Esophagus (tissue), 2 donors: ENCODE measurements around the gene MT1HL1. TPM values are rescaled to one million over a fixed set of nuclear protein-coding genes. Genes with fewer than 3 reads are reported as not detected.

Experiments used
- H3K27ac ChIP-seq, 2 donors: one replicate each; pipeline ENCODE4 v1.5.1; 2013; ENCODE audit warnings: low read depth in 2 of 2, mild to moderate bottlenecking in 2 of 2, inconsistent platforms in 1 of 2, low read length in 1 of 2, moderate library complexity in 1 of 2
- H3K27me3 ChIP-seq, 2 donors: one replicate each; pipeline ENCODE4 v1.6.1; 2013; ENCODE audit warnings: low read length in 2 of 2, control low read depth in 1 of 2, mild to moderate bottlenecking in 1 of 2; ENCODE audit not compliant: insufficient read depth in 2 of 2, control insufficient read depth in 1 of 2
- H3K36me3 ChIP-seq, 2 donors: one replicate each; pipeline ENCODE4 v1.6.1; 2013; ENCODE audit warnings: low read length in 1 of 2; ENCODE audit not compliant: control insufficient read depth in 2 of 2, insufficient read depth in 2 of 2
- H3K4me1 ChIP-seq, 2 donors: one replicate each; pipeline ENCODE4 v1.6.1; 2013; ENCODE audit warnings: low read length in 1 of 2; ENCODE audit not compliant: control insufficient read depth in 2 of 2, insufficient read depth in 2 of 2
- H3K4me3 ChIP-seq, 2 donors: one replicate each; pipeline ENCODE4 v1.5.1; 2013; ENCODE audit warnings: low read length in 2 of 2, mild to moderate bottlenecking in 2 of 2, low read depth in 1 of 2, moderate library complexity in 1 of 2
- H3K9me3 ChIP-seq, 2 donors: one replicate each; pipeline ENCODE4 v1.6.1; 2013; ENCODE audit warnings: mild to moderate bottlenecking in 2 of 2, low read depth in 1 of 2, low read length in 1 of 2, moderate library complexity in 1 of 2; ENCODE audit not compliant: control insufficient read depth in 2 of 2, insufficient read depth in 1 of 2
- WGBS, 2 donors: extraction: QIAGEN DNeasy Blood & Tissue Kit; methylation state at CpG; one replicate each; pipeline ENCODE4 v1.1.7; 2013; 5-methylcytosine and 5-hydroxymethylcytosine counted together
- polyA plus RNA-seq, 2 donors: library from polyadenylated mRNA; stranded (reverse); fragments of 200-250 nt; gene quantifications; one replicate each; pipeline ENCODE4 v1.2.3, GENCODE V29; 2013
- donor health status: healthy with polysubstance abuse.
- donor health status: Bipolar disorder and iron deficiency.

Gene MT1HL1
- polyA plus RNA-seq, 2 donors: not detected

GRCh38 chr1:237005674-237006073 is 1.4 kb upstream of the MT1HL1 start:
- Histone ChIP-seq H3K9me3 (no peaks in the 10 kb centered on the region), H3K27me3 (no peaks in the 10 kb centered on the region), H3K27ac (no peak overlapping the region), H3K4me3 (no peak overlapping the region), H3K4me1 (no peaks in the 10 kb centered on the region), H3K36me3 (no peaks in the 10 kb centered on the region)
- 43 to 65% methylated on average over 4 of the region's 4 CpGs for WGBS, 2 donors

GRCh38 chr1:237003516-237003915 is 725 bp downstream of the MT1HL1 start:
- no peaks in the 10 kb centered on the region for H3K9me3 ChIP-seq
- no peaks in the 10 kb centered on the region for H3K27me3 ChIP-seq
- no peaks in the 10 kb centered on the region for H3K36me3 ChIP-seq
- 72 to 73% methylated on average over 8 of the region's 8 CpGs for WGBS, 2 donors
- no peaks in the 10 kb centered on the region for H3K4me1 ChIP-seq
- no peak overlapping the region for H3K27ac ChIP-seq
- no peak overlapping the region for H3K4me3 ChIP-seq

DNA sequence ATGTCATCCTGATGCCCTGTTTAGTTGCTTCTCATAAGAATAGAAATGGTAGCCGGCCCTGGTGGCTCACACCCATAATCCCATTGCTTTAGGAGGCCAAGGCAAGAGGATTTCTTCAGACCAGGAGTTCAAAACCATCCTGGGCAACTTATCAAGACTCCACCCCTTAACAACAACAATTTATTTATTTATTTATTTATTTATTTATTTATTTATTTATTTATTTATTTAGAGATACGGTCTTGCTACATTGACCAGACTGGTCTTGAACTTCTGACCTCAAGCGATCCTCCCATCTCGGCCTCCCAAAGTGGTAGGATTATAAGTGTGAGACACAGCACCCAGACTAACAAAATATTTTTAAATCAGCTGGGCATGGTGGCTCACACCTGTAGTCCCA is 4.0 kb downstream of the MT1HL1 start:
- Histone ChIP-seq H3K9me3 (no peaks in the 10 kb centered on the region), H3K4me3 (no peak overlapping the region), H3K4me1 (no peaks in the 10 kb centered on the region), H3K27ac (no peak overlapping the region), H3K36me3 (no peaks in the 10 kb centered on the region), H3K27me3 (no peaks in the 10 kb centered on the region)
- 88 to 90% methylated on average over 4 of the region's 4 CpGs for WGBS, 2 donors

GRCh38 chr1:236998546-236998945 is 5.7 kb downstream of the MT1HL1 start:
- no peaks in the 10 kb centered on the region for H3K27me3 ChIP-seq
- H3K4me1 ChIP-seq: no peaks in the 10 kb centered on the region
- WGBS, 2 donors: 70 to 72% methylated on average over 3 of the region's 3 CpGs
- no peak overlapping the region for H3K4me3 ChIP-seq
- no peaks in the 10 kb centered on the region for H3K36me3 ChIP-seq
- H3K27ac ChIP-seq: no peak overlapping the region
- no peaks in the 10 kb centered on the region for H3K9me3 ChIP-seq

- H3K27ac ChIP-seq: no peak overlapping the region
- H3K4me3 ChIP-seq: no peak overlapping the region
- H3K4me1 ChIP-seq: no peaks in the 10 kb centered on the region
- no peaks in the 10 kb centered on the region for H3K27me3 ChIP-seq
- 62 to 69% methylated on average over 12 of the region's 12 CpGs for WGBS, 2 donors
- no peaks in the 10 kb centered on the region for H3K36me3 ChIP-seq
- H3K9me3 ChIP-seq: no peaks in the 10 kb centered on the region
Observed at GRCh38 chr1:236997882-236998281, 6.4 kb downstream of the MT1HL1 start.

GRCh38 chr1:236997361-236997760 is 6.9 kb downstream of the MT1HL1 start:
- no peaks in the 10 kb centered on the region for H3K9me3 ChIP-seq
- 83 to 86% methylated on average over 11 of the region's 11 CpGs for WGBS, 2 donors
- H3K27ac ChIP-seq: no peak overlapping the region
- H3K4me1 ChIP-seq: no peaks in the 10 kb centered on the region
- no peaks in the 10 kb centered on the region for H3K27me3 ChIP-seq
- H3K36me3 ChIP-seq: no peaks in the 10 kb centered on the region
- no peak overlapping the region for H3K4me3 ChIP-seq

DNA sequence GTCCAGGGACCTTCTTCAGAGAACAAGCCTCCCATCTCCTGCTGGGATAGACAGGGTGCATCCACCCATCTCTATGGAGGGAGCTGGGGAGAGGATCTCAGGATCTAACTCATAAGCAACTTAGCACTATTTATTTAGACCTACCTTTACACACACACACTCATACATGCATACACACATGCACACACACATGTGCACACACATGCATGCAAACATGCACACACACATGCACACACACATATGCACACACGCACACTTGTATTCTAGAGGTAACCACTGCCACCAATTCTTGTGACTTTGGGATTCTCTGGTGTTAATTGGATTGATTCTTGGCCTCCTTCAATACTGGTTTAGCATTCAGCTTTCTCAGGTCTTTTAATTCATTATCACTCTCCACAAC is 9.8 kb downstream of the MT1HL1 start:
- no peaks in the 10 kb centered on the region for H3K27me3 ChIP-seq
- no peaks in the 10 kb centered on the region for H3K36me3 ChIP-seq
- WGBS, 2 donors: 91 to 96% methylated on average over 1 of the region's 1 CpG
- no peak overlapping the region for H3K4me3 ChIP-seq
- no peaks in the 10 kb centered on the region for H3K4me1 ChIP-seq
- H3K27ac ChIP-seq: no peak overlapping the region
- peaks cover 2 to 3% of the 10 kb centered on the region in 2 donors for H3K9me3 ChIP-seq

DNA sequence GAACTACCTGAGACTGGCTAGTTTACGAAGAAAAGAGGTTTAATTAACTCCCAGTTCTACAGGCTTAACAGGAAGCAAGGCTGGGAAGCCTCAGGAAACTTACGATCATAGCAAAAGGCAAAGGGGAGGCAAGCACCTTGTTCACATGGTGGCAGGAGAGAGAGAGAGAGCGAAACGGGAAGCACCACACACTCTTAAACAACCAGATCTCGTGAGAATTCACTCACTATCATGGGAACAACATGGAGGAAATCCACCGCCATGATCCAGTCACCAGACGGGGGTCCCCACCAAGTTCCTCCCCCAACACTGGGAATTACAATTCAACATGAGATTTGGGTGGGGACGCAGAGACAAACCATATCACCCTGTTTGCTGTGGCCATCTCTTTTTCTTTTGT is 11.8 kb downstream of the MT1HL1 start:
- Histone ChIP-seq H3K4me1 (no peaks in the 10 kb centered on the region), H3K27ac (no peak overlapping the region), H3K36me3 (no peaks in the 10 kb centered on the region), H3K27me3 (no peaks in the 10 kb centered on the region), H3K4me3 (no peak overlapping the region), H3K9me3 (peaks cover 2 to 3% of the 10 kb centered on the region in 2 donors)
- 78 to 82% methylated on average over 8 of the region's 8 CpGs for WGBS, 2 donors

GRCh38 chr1:236990052-236990445 is 14.2 kb downstream of the MT1HL1 start:
- no peaks in the 10 kb centered on the region for H3K4me1 ChIP-seq
- no peak overlapping the region for H3K4me3 ChIP-seq
- H3K27ac ChIP-seq: no peak overlapping the region
- peaks cover 2 to 3% of the 10 kb centered on the region in 2 donors for H3K9me3 ChIP-seq
- no peaks in the 10 kb centered on the region for H3K27me3 ChIP-seq
- WGBS, 2 donors: 13 to 43% methylated on average over 1 of the region's 1 CpG
- no peaks in the 10 kb centered on the region for H3K36me3 ChIP-seq

- no peak overlapping the region for H3K4me3 ChIP-seq
- no peak overlapping the region for H3K27ac ChIP-seq
- no peaks in the 10 kb centered on the region for H3K27me3 ChIP-seq
- H3K36me3 ChIP-seq: no peaks in the 10 kb centered on the region
- WGBS, 2 donors: 84 to 85% methylated on average over 3 of the region's 3 CpGs
- H3K4me1 ChIP-seq: no peaks in the 10 kb centered on the region
- H3K9me3 ChIP-seq: peaks cover 2 to 3% of the 10 kb centered on the region in 2 donors
Observed at GRCh38 chr1:236989290-236990051, 14.8 kb downstream of the MT1HL1 start.
